A549 (cell line): ENCODE results near the gene TNRC18. TPM values are rescaled to one million over a fixed set of nuclear protein-coding genes. Genes with fewer than 3 reads are reported as not detected.

ENCODE experiments used
- ATAC-seq, 2 experiments: fragments of 200-7000 bp in 1 of 2; fragments of >200 bp in 1 of 2; cut with Nextera tagmentation in 1 of 2; cut with Tn5 transposase in 1 of 2; 3 replicates each; pipeline versions ENCODE4 v1.8.0 to v1.9.1; 2018 to 2020; ENCODE audit warnings: mild to moderate bottlenecking in 1 of 2, moderate library complexity in 1 of 2
- CTCF ChIA-PET: fragments of 300-600 bp; sonication (Branson Sonifier 250); formaldehyde crosslinking; extraction: SDS; loops from one replicate; lab custom pipeline; 2021; ENCODE audit warnings: antibody characterized with exemption, inconsistent platforms; lab: Yijun Ruan, JAX
- POLR2A ChIA-PET: fragments of 350-600 bp; formaldehyde crosslinking; extraction: SDS; loops from one replicate; lab custom pipeline; 2021; ENCODE audit warnings: antibody characterized with exemption, inconsistent platforms; lab: Yijun Ruan, JAX
- DNase-seq, 2 experiments: peaks; one replicate each; pipeline versions ENCODE4 v3.0.0 to v3.0.0-alpha.2; 2011 to 2016; ENCODE audit warnings: low read depth in 1 of 2, low spot score in 1 of 2
- FAIRE-seq: peaks from 2 replicates; lab custom pipeline; 2011; peaks lifted over from hg19 to GRCh38; lab: Jason Lieb, UNC
- H3K27ac ChIP-seq, 2 experiments: fragments of >200 bp; sonication (Bioruptor Twin); formaldehyde crosslinking; 3 replicates each; pipeline ENCODE4 v1.5.1; 2016 to 2017
- H3K4me1 ChIP-seq: fragments of >200 bp; sonication (Bioruptor Twin); formaldehyde crosslinking; 3 replicates; pipeline ENCODE4 v1.6.1; 2016
- H3K4me2 ChIP-seq: fragments of >200 bp; sonication (Bioruptor Twin); formaldehyde crosslinking; 3 replicates; pipeline ENCODE4 v1.6.1; 2016
- H3K4me3 ChIP-seq: fragments of >200 bp; sonication (Bioruptor Twin); formaldehyde crosslinking; 3 replicates; pipeline ENCODE4 v1.5.1; 2016
- H3K9me3 ChIP-seq: fragments of >200 bp; sonication (Bioruptor Twin); formaldehyde crosslinking; 3 replicates; pipeline ENCODE4 v1.6.1; 2016
- ATOH8 ChIP-seq: fragments of 250-450 bp; sonication (Bioruptor Pico); IDR thresholded peaks from 2 replicates; pipeline ENCODE4 v1.5.0; 2020; ENCODE audit warnings: low read depth, mild to moderate bottlenecking, moderate library complexity
- BCL3 ChIP-seq: fragments of >200 bp; sonication (Bioruptor Twin); formaldehyde crosslinking; IDR thresholded peaks from 3 replicates; pipeline ENCODE4 v1.6.1; 2016
- CTCF ChIP-seq: fragments of >200 bp; sonication (Bioruptor Twin); formaldehyde crosslinking; IDR thresholded peaks from 3 replicates; pipeline ENCODE4 v1.5.1; 2016
- EHF ChIP-seq: fragments of 250-450 bp; sonication (Bioruptor Pico); IDR thresholded peaks from 2 replicates; pipeline ENCODE4 v1.5.0; 2020; ENCODE audit warnings: mild to moderate bottlenecking
- EHMT2 ChIP-seq: fragments of 200-600 bp; sonication (generic); IDR thresholded peaks from 2 replicates; pipeline ENCODE4 v1.6.1; 2016; ENCODE audit warnings: antibody characterized with exemption, low read depth, mild to moderate bottlenecking, moderate library complexity
- FOXS1 ChIP-seq: fragments of 250-450 bp; sonication (Bioruptor Pico); IDR thresholded peaks from 2 replicates; pipeline ENCODE4 v1.5.0; 2020; ENCODE audit warnings: mild to moderate bottlenecking, moderate library complexity
- HEYL ChIP-seq: fragments of 250-450 bp; sonication (Bioruptor Pico); IDR thresholded peaks from 2 replicates; pipeline ENCODE4 v1.8.0; 2021; ENCODE audit warnings: mild to moderate bottlenecking, moderate library complexity
- HOXB13 ChIP-seq: fragments of 250-450 bp; sonication (Bioruptor Pico); IDR thresholded peaks from 2 replicates; pipeline ENCODE4 v1.5.0; 2020; ENCODE audit warnings: low read depth, mild to moderate bottlenecking, moderate library complexity
- JUNB ChIP-seq: fragments of >200 bp; sonication (Bioruptor Twin); formaldehyde crosslinking; IDR thresholded peaks from 2 replicates; pipeline ENCODE4 v1.6.1; 2016
- NPAS2 ChIP-seq: fragments of 250-450 bp; sonication (Bioruptor Pico); IDR thresholded peaks from 2 replicates; pipeline ENCODE4 v1.8.0; 2022; ENCODE audit warnings: mild to moderate bottlenecking, moderate library complexity, borderline replicate concordance
- PBX3 ChIP-seq: IDR thresholded peaks from 2 replicates; pipeline ENCODE4 v1.6.1; 2012
- REST ChIP-seq: fragments of 200-600 bp; sonication (generic); IDR thresholded peaks from 2 replicates; pipeline ENCODE4 v1.6.1; 2016; ENCODE audit warnings: antibody characterized with exemption, mild to moderate bottlenecking, moderate library complexity
- ZSCAN20 ChIP-seq: fragments of 250-450 bp; sonication (Bioruptor Pico); IDR thresholded peaks from 2 replicates; pipeline ENCODE4 v1.8.0; 2022; ENCODE audit warnings: mild to moderate bottlenecking, moderate library complexity
- WGBS: methylation state at CpG from one replicate; pipeline ENCODE4 v1.1.6; 2017; ENCODE audit errors: missing lambda C conversion rate; 5-methylcytosine and 5-hydroxymethylcytosine counted together
- polyA plus RNA-seq, 4 experiments: library from polyadenylated mRNA; depleted of rRNA in 3 of 4; stranded (reverse); fragments of >200 nt; fragmentation: RNase III in 1 of 4; extraction: RNeasy Plus Mini Kit Qiagen cat#74134 plus additional on column Dnase treatment in 1 of 4; gene quantifications; 2 replicates in 3 of 4; 3 replicates in 1 of 4; pipeline ENCODE4 v1.2.3, GENCODE V29; 2011 to 2017
- TF ChIP-seq, protein P1 (sequence below): fragments of 250-450 bp; sonication (Bioruptor Pico); IDR thresholded peaks from 2 replicates; pipeline ENCODE4 v1.5.0; 2021; ENCODE audit warnings: mild to moderate bottlenecking, moderate library complexity, borderline replicate concordance
- TF ChIP-seq, protein P2 (sequence below): fragments of >200 bp; sonication (Bioruptor Twin); formaldehyde crosslinking; IDR thresholded peaks from 2 replicates; pipeline ENCODE4 v1.6.1; 2016
- TF ChIP-seq, protein P3 (sequence below): IDR thresholded peaks from 2 replicates; pipeline ENCODE4 v1.6.1; 2012

Gene TNRC18
- polyA plus RNA-seq, 2 of the 4 experiments (the other 2 are of a cell fraction), result 15.5 to 39.9 TPM

DNA sequence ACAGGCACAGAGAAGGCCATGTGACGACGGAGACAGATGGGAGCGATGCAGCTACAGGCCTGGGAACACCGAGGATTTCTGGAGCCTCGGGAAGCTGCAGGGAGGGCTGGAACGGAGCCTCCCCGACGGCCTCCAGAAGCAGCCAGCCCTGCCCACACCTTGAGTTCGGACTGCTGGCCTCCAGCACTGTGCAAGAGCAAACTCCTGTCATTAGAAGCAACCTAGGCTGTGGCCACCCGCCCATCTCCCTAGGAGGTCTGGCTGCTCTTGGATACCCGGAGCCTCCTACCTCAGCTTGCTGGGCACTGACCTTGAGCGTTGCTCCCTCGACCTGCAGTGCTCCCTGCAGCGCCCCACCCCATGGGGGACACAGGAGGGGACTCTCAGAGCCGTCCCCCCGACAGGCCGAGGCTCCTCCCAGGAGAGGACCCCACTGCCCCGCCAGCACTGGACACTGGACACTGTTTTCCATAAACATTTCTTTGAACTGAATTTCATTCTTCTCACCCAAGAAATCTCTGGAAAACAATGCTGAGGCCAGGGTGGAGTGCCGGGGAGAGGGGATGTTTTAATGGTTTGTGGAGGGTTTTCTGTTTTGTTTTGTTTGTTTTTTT, 22.5 kb upstream of the TNRC18 start:
- ChIA-PET CTCF (no interaction called here), POLR2A (no interaction called here)
- no peak overlapping the region for H3K4me2 ChIP-seq
- H3K4me1 ChIP-seq, result 0 out of 3 replicates have a peak, but pooled peaks cover 4% of the 10 kb centered on the region
- H3K27ac ChIP-seq, result no peak overlapping the region
- DNase-seq (no peak), FAIRE-seq (no peak), ATAC-seq (peak in 1 of 2 experiments; percentile 7; a peak in 1 of 6 replicates)
- H3K4me3 ChIP-seq, result no peak overlapping the region
- WGBS, result 61% methylated on average over 19 of the region's 19 CpGs
- TF ChIP-seq FOXS1 (no peak), ATOH8 (no peak), PBX3 (no peak), BCL3 (no peak), JUNB (no peak), NPAS2 (no peak), REST (no peak)
- TF ChIP-seq, protein P1, sequence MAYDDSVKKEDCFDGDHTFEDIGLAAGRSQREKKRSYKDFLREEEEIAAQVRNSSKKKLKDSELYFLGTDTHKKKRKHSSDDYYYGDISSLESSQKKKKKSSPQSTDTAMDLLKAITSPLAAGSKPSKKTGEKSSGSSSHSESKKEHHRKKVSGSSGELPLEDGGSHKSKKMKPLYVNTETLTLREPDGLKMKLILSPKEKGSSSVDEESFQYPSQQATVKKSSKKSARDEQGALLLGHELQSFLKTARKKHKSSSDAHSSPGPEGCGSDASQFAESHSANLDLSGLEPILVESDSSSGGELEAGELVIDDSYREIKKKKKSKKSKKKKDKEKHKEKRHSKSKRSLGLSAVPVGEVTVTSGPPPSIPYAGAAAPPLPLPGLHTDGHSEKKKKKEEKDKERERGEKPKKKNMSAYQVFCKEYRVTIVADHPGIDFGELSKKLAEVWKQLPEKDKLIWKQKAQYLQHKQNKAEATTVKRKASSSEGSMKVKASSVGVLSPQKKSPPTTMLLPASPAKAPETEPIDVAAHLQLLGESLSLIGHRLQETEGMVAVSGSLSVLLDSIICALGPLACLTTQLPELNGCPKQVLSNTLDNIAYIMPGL (CRISPR knock-in tag), result no peak
- TF ChIP-seq, protein P2, sequence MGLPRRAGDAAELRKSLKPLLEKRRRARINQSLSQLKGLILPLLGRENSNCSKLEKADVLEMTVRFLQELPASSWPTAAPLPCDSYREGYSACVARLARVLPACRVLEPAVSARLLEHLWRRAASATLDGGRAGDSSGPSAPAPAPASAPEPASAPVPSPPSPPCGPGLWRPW, result no peak
- no peaks in the 10 kb centered on the region for H3K9me3 ChIP-seq

DNA sequence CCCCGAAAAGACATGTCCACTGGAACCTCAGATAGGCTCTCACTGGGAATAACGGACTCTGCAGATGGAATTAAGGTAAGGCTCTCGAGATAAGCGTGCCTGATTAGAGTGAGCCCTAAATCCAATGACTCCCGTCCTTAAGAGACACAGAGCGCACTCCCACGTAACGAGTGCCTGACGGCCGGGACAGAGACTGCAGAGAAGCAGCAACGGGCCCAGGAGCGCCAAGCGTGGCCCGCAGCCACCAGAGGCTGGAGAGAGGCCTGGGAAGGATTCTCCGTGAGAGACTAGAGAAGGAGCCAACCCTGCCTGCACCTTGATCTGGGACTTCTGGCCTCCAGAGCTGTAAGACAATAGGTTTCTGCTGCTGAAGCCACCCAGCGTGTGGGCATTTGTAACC, 20.0 kb upstream of the TNRC18 start:
- WGBS, result 84% methylated on average over 16 of the region's 16 CpGs
- ATAC-seq, result no peak
- no peak for DNase-seq
- Histone ChIP-seq H3K9me3 (no peaks in the 10 kb centered on the region), H3K4me1 (no peaks in the 10 kb centered on the region), H3K4me2 (no peak overlapping the region), H3K4me3 (no peak overlapping the region), H3K27ac (no peak overlapping the region)
- POLR2A ChIA-PET, result no interaction called here
- CTCF ChIA-PET, result interaction anchor here (1.1 to 1.6 kb wide), 3 partner anchors 56 to 204 kb away, joined by 3 to 4 read pairs (median 4); no protein-coding TSS in a partner anchor
- no peak for FAIRE-seq
- TF ChIP-seq BCL3, result no peak
- TF ChIP-seq, protein P3, sequence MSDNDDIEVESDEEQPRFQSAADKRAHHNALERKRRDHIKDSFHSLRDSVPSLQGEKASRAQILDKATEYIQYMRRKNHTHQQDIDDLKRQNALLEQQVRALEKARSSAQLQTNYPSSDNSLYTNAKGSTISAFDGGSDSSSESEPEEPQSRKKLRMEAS, result no peak
- no peak for TF ChIP-seq ZSCAN20 (CRISPR knock-in tag)
- no peak for TF ChIP-seq EHMT2
- TF ChIP-seq HOXB13 (CRISPR knock-in tag), result no peak
- no peak for TF ChIP-seq CTCF
- TF ChIP-seq HEYL (CRISPR knock-in tag), result no peak
- TF ChIP-seq EHF (CRISPR knock-in tag), result no peak
